ENCODE measurements around the gene MAP2.
A peak's percentile ranks its signal among the peaks of the same experiment; 100 is the strongest.

The MAP2 gene, protein sequence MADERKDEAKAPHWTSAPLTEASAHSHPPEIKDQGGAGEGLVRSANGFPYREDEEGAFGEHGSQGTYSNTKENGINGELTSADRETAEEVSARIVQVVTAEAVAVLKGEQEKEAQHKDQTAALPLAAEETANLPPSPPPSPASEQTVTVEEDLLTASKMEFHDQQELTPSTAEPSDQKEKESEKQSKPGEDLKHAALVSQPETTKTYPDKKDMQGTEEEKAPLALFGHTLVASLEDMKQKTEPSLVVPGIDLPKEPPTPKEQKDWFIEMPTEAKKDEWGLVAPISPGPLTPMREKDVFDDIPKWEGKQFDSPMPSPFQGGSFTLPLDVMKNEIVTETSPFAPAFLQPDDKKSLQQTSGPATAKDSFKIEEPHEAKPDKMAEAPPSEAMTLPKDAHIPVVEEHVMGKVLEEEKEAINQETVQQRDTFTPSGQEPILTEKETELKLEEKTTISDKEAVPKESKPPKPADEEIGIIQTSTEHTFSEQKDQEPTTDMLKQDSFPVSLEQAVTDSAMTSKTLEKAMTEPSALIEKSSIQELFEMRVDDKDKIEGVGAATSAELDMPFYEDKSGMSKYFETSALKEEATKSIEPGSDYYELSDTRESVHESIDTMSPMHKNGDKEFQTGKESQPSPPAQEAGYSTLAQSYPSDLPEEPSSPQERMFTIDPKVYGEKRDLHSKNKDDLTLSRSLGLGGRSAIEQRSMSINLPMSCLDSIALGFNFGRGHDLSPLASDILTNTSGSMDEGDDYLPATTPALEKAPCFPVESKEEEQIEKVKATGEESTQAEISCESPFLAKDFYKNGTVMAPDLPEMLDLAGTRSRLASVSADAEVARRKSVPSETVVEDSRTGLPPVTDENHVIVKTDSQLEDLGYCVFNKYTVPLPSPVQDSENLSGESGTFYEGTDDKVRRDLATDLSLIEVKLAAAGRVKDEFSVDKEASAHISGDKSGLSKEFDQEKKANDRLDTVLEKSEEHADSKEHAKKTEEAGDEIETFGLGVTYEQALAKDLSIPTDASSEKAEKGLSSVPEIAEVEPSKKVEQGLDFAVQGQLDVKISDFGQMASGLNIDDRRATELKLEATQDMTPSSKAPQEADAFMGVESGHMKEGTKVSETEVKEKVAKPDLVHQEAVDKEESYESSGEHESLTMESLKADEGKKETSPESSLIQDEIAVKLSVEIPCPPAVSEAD (N-terminal part only)

DNA sequence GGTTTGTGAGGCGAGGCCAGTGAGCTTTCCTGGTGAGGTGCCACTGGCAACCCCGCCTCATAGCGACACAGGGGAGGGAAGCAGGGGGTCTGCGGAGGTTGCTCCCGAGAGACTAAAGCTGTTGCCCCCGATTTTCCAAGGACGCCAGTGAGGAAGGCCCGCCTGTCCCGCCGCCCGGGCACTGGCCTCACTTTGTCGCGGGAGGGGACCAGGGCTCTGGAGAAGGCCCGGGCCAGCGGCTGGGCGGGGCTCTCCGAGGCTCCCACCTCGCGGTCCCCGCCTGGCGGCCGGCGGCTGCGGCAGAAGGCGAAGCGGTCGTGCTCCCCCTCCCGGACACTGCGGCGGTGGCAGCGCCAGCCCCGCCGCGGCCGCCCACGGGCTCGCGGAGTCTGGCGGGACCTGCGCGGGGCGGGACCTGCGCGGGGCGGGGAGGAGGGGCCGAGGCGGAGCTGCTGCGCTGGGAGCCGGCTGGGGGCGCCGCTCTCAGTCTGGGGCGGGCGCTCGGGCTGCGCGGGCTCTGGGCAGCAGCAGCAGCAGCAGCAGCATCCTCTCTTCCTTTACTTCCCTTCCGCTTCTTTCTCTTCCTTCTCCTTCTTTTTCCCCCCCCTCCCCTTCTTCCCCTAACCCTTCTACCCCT, at the start of gene MAP2:
Gene MAP2 (plus strand): TSS at position 486 of the 637 bp plus-strand sequence. CDS start 229,124 bp downstream, outside the sequence.
- DNase-seq (ENCODE audit: low read depth), result peak; percentile 58

DNA sequence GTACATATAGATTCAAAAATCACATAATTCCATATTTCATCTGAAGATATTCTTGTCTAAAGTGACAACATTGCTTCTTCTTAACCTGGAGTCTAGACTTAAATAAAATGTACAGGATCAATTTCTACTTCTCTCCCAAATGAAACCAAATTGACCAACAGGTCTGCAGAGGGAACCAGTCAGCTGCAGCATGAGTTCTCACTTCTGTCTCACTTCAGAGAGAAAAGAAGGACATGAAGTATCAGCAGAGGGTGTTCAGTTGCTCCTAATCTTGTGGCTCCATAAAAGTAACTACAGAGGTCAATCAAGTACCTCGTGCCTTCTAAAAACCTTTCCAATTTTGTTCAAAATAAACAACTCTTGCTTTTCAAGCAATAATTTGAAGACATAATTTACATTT, 47.2 kb upstream of the MAP2 start:
- DNase-seq (ENCODE audit: low read depth), result no peak

GRCh38 chr2:209380293-209380692, 43.6 kb upstream of the MAP2 start:
- DNase-seq (ENCODE audit: low read depth), result no peak

- no peak for DNase-seq (ENCODE audit: low read depth)
These were observed 42.8 kb upstream of the MAP2 start for GRCh38 chr2:209381091-209381490.

DNA sequence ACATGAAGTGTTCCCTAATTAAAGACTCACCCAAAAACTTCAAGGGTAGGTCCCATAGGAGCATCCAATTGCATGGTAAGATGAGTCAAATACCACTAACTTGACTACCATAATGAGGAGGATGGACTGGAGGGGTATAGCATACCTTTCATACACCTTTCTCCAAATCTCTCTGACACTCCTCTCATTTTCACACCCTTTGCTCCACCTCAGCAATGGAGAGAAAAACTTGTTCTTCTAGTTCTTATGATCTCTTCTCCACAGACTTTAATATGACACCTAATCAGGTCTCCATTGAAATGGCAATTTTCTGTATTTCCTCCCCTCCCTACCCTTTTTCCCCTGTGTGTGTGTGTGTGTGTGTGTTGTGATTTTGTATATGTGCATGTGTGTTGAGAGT, 41.1 kb upstream of the MAP2 start:
- DNase-seq (ENCODE audit: low read depth), result no peak

GRCh38 chr2:209383212-209383611, 40.6 kb upstream of the MAP2 start:
- peak; percentile 96 for DNase-seq (ENCODE audit: low read depth)

GRCh38 chr2:209387389-209387788, 36.5 kb upstream of the MAP2 start:
- no peak for DNase-seq (ENCODE audit: low read depth)

DNA sequence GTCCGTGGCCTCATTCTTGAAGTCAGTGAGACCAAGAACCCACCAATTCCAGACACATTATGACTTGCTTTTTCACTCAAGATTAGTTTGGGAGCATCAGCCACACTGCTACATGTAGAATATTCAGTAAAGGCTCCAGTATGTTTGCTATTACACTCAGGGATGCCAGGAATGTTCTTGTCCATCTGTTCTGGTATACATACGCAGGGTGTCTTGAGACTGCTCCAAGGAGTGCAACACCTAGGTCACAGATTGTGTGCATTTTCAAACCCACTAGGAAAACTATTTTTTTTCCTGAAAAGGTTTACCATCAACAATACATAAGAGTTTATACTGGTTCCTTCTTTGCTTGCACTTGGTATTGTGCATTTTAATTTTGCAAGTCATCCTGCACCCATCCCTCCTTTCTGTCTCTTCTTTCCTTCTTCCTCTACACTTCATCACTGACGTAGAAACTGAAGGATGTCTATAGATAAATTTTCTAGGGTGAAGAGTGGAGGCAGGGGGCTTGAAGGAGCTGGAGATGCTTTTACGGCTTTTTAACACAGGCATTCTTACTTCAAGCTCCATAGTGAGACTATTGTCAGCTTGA, 35.3 kb upstream of the MAP2 start:
- DNase-seq (ENCODE audit: low read depth), result no peak

- no peak for DNase-seq (ENCODE audit: low read depth)
These were observed 34.7 kb upstream of the MAP2 start for GRCh38 chr2:209389171-209389618.

DNA sequence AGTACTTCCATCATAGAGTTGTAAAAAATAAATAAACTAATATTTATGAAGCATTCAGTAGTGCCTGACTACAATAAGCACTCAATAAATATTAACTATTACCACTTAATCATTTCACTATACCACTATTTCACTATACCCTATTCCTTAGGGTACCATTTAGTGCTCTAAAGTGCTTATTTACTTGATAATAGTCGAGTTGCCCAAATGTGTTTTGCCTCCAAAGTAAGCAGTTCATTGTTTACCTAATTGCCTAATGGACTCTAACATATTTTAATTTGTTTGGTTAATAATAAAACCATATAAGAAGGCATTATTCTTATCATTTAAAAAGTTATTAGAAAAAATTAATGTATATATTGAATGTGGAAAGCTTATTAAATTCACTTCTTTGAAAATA, 33.0 kb upstream of the MAP2 start:
- no peak for DNase-seq (ENCODE audit: low read depth)

DNA sequence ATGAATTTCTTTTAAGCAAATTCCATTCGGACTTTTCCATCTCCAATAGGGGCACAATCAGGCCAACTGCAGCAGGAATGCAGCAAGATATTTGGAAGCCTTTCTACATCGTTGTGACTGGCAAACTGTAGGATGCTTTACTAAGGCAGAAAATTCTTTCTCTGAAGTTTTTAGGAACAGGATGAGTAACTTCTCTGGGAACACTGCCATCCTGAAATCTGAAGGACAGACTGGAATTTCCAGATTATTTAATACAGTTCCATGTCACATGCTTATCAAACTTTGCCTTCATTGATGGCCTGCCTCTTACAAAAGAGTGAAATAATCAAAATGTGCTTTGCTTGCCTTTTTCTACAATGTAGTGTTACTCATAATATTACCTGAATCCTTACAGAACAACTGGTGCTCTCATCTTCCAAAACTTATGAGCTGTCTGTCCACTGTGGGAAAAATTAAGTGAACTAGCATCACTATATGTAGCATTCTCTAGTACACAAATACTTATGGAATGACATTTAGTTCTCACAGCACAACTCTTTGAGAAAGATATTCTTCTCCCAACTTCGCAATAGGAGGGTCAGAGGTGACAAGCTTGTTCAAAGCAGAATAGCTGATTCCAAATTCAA, 32.0 kb upstream of the MAP2 start:
- DNase-seq (ENCODE audit: low read depth), result peak; percentile 38

GRCh38 chr2:209395229-209395628, 28.6 kb upstream of the MAP2 start:
- no peak for DNase-seq (ENCODE audit: low read depth)

GRCh38 chr2:209395652-209396051, 28.2 kb upstream of the MAP2 start:
- no peak for DNase-seq (ENCODE audit: low read depth)

DNA sequence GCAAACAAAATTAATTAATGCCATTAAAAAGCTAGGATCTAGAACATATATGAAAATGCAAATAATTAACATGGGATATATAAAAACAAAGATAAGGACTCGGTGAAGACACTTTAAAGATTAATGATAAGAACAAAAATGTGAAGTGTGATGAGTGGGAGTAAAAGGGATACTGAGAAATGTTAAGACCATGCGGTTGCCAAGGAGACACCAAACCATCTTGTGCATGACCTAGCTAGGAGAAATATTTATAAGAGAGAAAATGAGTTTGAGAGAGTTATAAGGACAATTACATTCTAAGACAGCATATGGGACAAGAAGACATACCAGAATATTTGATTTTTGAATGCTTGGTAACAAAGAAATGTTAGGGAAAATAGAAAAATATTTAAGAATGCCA, 25.4 kb upstream of the MAP2 start:
- DNase-seq (ENCODE audit: low read depth), result no peak

DNA sequence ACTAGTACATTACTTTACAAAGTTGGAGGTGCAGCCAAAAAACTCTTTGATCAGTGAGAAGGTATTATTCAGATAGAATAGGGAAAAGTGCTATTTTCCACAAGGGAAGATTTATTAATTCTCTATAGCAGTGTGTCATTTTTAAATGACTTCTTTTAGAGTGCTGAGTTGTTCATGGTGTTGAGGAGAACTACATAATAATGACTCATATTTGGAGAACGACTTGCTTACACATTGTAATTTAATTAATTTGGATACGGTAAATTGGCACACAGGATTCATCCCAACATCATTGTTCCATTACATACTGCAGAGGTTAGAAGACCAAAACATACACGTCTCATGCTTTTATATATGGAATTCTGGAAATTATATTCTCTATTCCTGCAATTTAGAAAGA, 22.1 kb upstream of the MAP2 start:
- DNase-seq (ENCODE audit: low read depth), result no peak

- no peak for DNase-seq (ENCODE audit: low read depth)
These were observed 12.6 kb upstream of the MAP2 start for GRCh38 chr2:209411296-209411695.

DNA sequence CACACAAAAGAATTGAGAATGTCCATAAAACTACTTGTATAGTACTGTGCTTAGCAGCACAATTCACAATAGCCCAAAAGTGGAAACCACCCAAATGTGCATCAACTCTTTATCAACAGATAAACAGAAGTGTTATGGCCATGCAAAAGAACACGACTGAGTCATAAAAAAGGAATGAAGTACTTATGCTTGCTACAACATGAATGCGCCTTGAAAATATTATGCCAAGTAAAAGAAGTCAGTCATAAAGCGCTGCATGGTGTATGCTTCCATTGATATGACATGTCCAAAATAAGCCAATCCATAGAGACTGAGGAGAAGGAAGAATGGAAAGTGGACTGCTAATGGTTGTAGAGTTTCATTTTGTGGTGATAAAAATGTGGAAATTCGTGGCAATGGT, 12.1 kb upstream of the MAP2 start:
- peak; percentile 15 for DNase-seq (ENCODE audit: low read depth)

GRCh38 chr2:209413311-209414014, 10.4 kb upstream of the MAP2 start:
- no peak for DNase-seq (ENCODE audit: low read depth)

GRCh38 chr2:209416913-209417312, 6.9 kb upstream of the MAP2 start:
- DNase-seq (ENCODE audit: low read depth), result no peak

DNA sequence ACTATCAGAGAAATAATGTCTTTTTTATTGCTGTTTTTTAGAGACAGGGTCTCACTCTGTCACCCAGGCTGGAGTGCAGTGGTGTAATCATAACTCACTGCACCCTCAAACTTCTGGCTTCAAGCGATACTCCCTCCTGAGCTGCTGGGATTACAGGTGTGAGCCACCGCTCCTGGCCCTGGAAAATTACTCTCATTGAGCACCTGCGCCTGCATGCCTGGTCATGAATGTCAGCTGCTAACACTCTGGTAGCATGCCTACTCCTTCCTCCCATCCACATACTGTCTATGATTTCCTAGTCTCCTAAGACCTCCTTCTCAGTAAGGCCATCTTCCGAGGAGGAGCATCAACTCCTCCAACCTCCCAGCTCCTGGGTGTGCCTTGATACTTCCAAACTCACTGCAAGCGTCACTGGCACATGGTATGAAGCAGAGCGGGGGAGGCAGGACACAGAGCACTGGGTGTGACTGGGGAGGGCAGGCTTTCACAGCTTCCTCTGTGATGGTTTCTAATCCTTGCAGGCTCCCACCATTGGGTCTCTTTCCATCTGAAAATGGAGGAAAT, 1.6 kb upstream of the MAP2 start:
- DNase-seq (ENCODE audit: low read depth), result no peak
